ENCODE measurements around the gene RUNX2. TPM values are rescaled to one million over a fixed set of nuclear protein-coding genes. Genes with fewer than 3 reads are reported as not detected.

The RUNX2 gene
- total RNA-seq, 1 experiment from 2014 or later: 3.8 TPM

GRCh38 chr6:45633272-45633908 is 305.3 kb downstream of the RUNX2 start:
- Histone ChIP-seq H3K79me2 (ENCODE audit: low read length) (no peaks in the 10 kb centered on the region), H2AFZ (ENCODE audit: low read length) (no peak overlapping the region), H3K9ac (ENCODE audit: low read length) (no peak overlapping the region), H4K20me1 (ENCODE audit: low read length) (no peaks in the 10 kb centered on the region), H3K9me3 (ENCODE audit: low read length) (no peaks in the 10 kb centered on the region), H3K4me1 (ENCODE audit: insufficient read depth, low read length) (peaks cover 21% of the 10 kb centered on the region; the same call in 1 of the 2 replicates), H3K4me2 (ENCODE audit: low read length) (no peak overlapping the region), H3K36me3 (ENCODE audit: low read depth, low read length) (no peaks in the 10 kb centered on the region), H3K27ac (ENCODE audit: low read length) (no peak overlapping the region), H3K4me3 (ENCODE audit: low read length) (no peak overlapping the region), H3K9me2 (replicated peaks; ENCODE audit: low read length) (no peaks in the 10 kb centered on the region), H3K27me3 (ENCODE audit: low read length) (no peaks in the 10 kb centered on the region), H3F3A (ENCODE audit: low read length, unreplicated experiment) (no peaks in the 10 kb centered on the region)
- DNase-seq: no peak
- intact Hi-C loops (cut with micrococcal nuclease): no loop called here
- no peak for ATAC-seq
- ChIA-PET CTCF (no interaction called here), POLR2A (ENCODE audit: unreplicated experiment) (no interaction called here)
- TF ChIP-seq EZH2phosphoT487 (IDR thresholded peaks at IDR 0.05; ENCODE audit: borderline replicate concordance, low read length): no peak
- no peak for TF ChIP-seq CTCF (conservative IDR thresholded peaks at IDR 0.05; ENCODE audit: low read depth, low read length)
- no peak for TF ChIP-seq EZH2 (IDR thresholded peaks at IDR 0.05; ENCODE audit: low read length, unreplicated experiment)
- BruUV-seq (replicated peaks): no TSS peak

GRCh38 chr6:45634231-45634630 is 306.1 kb downstream of the RUNX2 start:
- intact Hi-C loops (cut with micrococcal nuclease): no loop called here
- CTCF ChIA-PET: no interaction called here
- POLR2A ChIA-PET (ENCODE audit: unreplicated experiment): no interaction called here

More at GRCh38 chr6:45634231-45634630, 306.1 kb downstream of the RUNX2 start:
- H3K79me2 ChIP-seq (ENCODE audit: low read length): no peaks in the 10 kb centered on the region
- ATAC-seq (no peak), DNase-seq (no peak)
- no peak overlapping the region for H3K4me2 ChIP-seq (ENCODE audit: low read length)
- no peaks in the 10 kb centered on the region for H3K9me2 ChIP-seq (replicated peaks; ENCODE audit: low read length)
- no peaks in the 10 kb centered on the region for H3K9me3 ChIP-seq (ENCODE audit: low read length)
- TF ChIP-seq EZH2phosphoT487 (IDR thresholded peaks at IDR 0.05; ENCODE audit: borderline replicate concordance, low read length): no peak
- no peak for TF ChIP-seq CTCF (conservative IDR thresholded peaks at IDR 0.05; ENCODE audit: low read depth, low read length)
- TF ChIP-seq EZH2 (IDR thresholded peaks at IDR 0.05; ENCODE audit: low read length, unreplicated experiment): no peak
- H3K9ac ChIP-seq (ENCODE audit: low read length): no peak overlapping the region
- no peak overlapping the region for H3K4me3 ChIP-seq (ENCODE audit: low read length)
- H2AFZ ChIP-seq (ENCODE audit: low read length): no peak overlapping the region
- H4K20me1 ChIP-seq (ENCODE audit: low read length): no peaks in the 10 kb centered on the region
- no peak overlapping the region for H3K27ac ChIP-seq (ENCODE audit: low read length)
- BruUV-seq (replicated peaks): no TSS peak
- H3K27me3 ChIP-seq (ENCODE audit: low read length): no peaks in the 10 kb centered on the region
- H3K4me1 ChIP-seq (ENCODE audit: insufficient read depth, low read length): peaks cover 21% of the 10 kb centered on the region; the same call in 1 of the 2 replicates
- no peaks in the 10 kb centered on the region for H3K36me3 ChIP-seq (ENCODE audit: low read depth, low read length)
- H3F3A ChIP-seq (ENCODE audit: low read length, unreplicated experiment): no peaks in the 10 kb centered on the region

Data from PC-3 (cell line).